Prostate gland (tissue), 2 donors: ENCODE results near the gene ZBTB44. TPM values are rescaled to one million over a fixed set of nuclear protein-coding genes. Genes with fewer than 3 reads are reported as not detected.
"Not testable (repeated sequence)": the region's sequence is repeated elsewhere in the genome, so short reads cannot be mapped to it uniquely, and the experiment has no call there.

Experiments
- DNase-seq: peaks from one replicate; pipeline ENCODE4 v3.0.0-alpha.2; 2019; ENCODE audit warnings: low spot score
- H3K27ac ChIP-seq, 2 donors: fragments of 200-600 bp; sonication (generic); 2 replicates each; pipeline ENCODE4 v1.5.1; 2017 to 2019
- H3K27me3 ChIP-seq: fragments of 200-600 bp; sonication (generic); replicated peaks from 2 replicates; pipeline ENCODE4 v1.5.1; 2019; ENCODE audit not compliant: insufficient read depth
- H3K36me3 ChIP-seq, 2 donors: fragments of 200-600 bp; sonication (generic); 1 replicate in 1 of 2; 2 replicates in 1 of 2; pipeline versions ENCODE4 v1.5.1 to v1.8.1; 2017 to 2019
- H3K4me1 ChIP-seq: fragments of 200-600 bp; sonication (generic); replicated peaks from 2 replicates; pipeline ENCODE4 v1.5.1; 2019
- H3K4me3 ChIP-seq, 2 donors: fragments of 200-600 bp; sonication (generic); 2 replicates each; pipeline ENCODE4 v1.5.1; 2017 to 2019
- H3K9me3 ChIP-seq: fragments of 200-600 bp; sonication (generic); 2 replicates; pipeline ENCODE4 v1.5.1; 2017
- CTCF ChIP-seq, 4 experiments: fragments of 200-600 bp in 2 of 4; fragments of 450-650 bp in 2 of 4; sonication (generic) in 2 of 4; IDR thresholded peaks; 1 replicate in 3 of 4; 2 replicates in 1 of 4; pipeline ENCODE4 v1.5.1; 2016 to 2019; ENCODE audit warnings: antibody characterized with exemption in 4 of 4, mild to moderate bottlenecking in 2 of 4, moderate library complexity in 2 of 4
- POLR2A ChIP-seq: fragments of 450-650 bp; IDR thresholded peaks from one replicate; pipeline ENCODE4 v1.6.1; 2016; ENCODE audit warnings: antibody characterized with exemption, mild to moderate bottlenecking
- POLR2AphosphoS5 ChIP-seq: sonication (generic); formaldehyde crosslinking; IDR thresholded peaks from one replicate; pipeline ENCODE4 v1.6.1; 2017; ENCODE audit warnings: antibody characterized with exemption
- WGBS: methylation state at CpG from one replicate; pipeline ENCODE4 v1.1.5; 2018; 5-methylcytosine and 5-hydroxymethylcytosine counted together
- intact Hi-C: fragments of 100-400 bp; cut with DNase I; formaldehyde crosslinking; loops from one replicate; pipeline ENCODE4 v1.14.2; 2022
- total RNA-seq, 2 donors: library from RNA; depleted of rRNA; stranded (reverse); fragments of >200 nt; gene quantifications; one replicate each; pipeline ENCODE4 v1.1.0, GENCODE V29; 2016

Gene ZBTB44
- total RNA-seq, 2 donors from 2014 or later: 35.9 to 80.3 TPM

GRCh38 chr11:130344841-130345240 lies 30.1 kb upstream of the ZBTB44 start:
- no peak overlapping the region for H3K27ac ChIP-seq
- TF ChIP-seq POLR2A (no peak), CTCF (IDR thresholded peaks at IDR 0.05) (no peak), POLR2AphosphoS5 (no peak)
- no peaks in the 10 kb centered on the region for H3K4me1 ChIP-seq
- no peaks in the 10 kb centered on the region for H3K27me3 ChIP-seq
- no peak overlapping the region for H3K4me3 ChIP-seq
- no peaks in the 10 kb centered on the region for H3K9me3 ChIP-seq
- WGBS: 86% methylated on average over 1 of the region's 1 CpG
- intact Hi-C loops: no loop called here
- no peaks in the 10 kb centered on the region for H3K36me3 ChIP-seq
- no peak for DNase-seq

GRCh38 chr11:130340671-130341319 lies 26.1 kb upstream of the ZBTB44 start:
- no peaks in the 10 kb centered on the region for H3K4me1 ChIP-seq
- H3K27me3 ChIP-seq: no peaks in the 10 kb centered on the region
- WGBS: 82% methylated on average over 3 of the region's 3 CpGs
- H3K9me3 ChIP-seq: no peaks in the 10 kb centered on the region
- H3K36me3 ChIP-seq: no peaks in the 10 kb centered on the region
- H3K27ac ChIP-seq: no peak overlapping the region
- no peak for DNase-seq
- intact Hi-C loops: no loop called here
- TF ChIP-seq CTCF (IDR thresholded peaks at IDR 0.05) (no peak), POLR2A (no peak)
- H3K4me3 ChIP-seq: no peak overlapping the region

- H3K4me1 ChIP-seq: no peaks in the 10 kb centered on the region
- no peaks in the 10 kb centered on the region for H3K27me3 ChIP-seq
- no peak overlapping the region for H3K27ac ChIP-seq
- H3K4me3 ChIP-seq: no peak overlapping the region
- intact Hi-C loops: no loop called here
- H3K9me3 ChIP-seq: no peaks in the 10 kb centered on the region
- no peaks in the 10 kb centered on the region for H3K36me3 ChIP-seq
- no peak for DNase-seq
- TF ChIP-seq POLR2AphosphoS5 (no peak), CTCF (IDR thresholded peaks at IDR 0.05) (no peak), POLR2A (no peak)
- WGBS: 89% methylated on average over 3 of the region's 3 CpGs
Observed at GRCh38 chr11:130338667-130339066, 23.9 kb upstream of the ZBTB44 start.

- 91% methylated on average over 18 of the region's 36 CpGs for WGBS
- TF ChIP-seq POLR2AphosphoS5 (no peak), CTCF (IDR thresholded peaks at IDR 0.05) (no peak), POLR2A (no peak)
Observed at GRCh38 chr11:130337281-130338089, 22.8 kb upstream of the ZBTB44 start.

GRCh38 chr11:130331397-130331796 lies 16.7 kb upstream of the ZBTB44 start:
- intact Hi-C loops, H3K4me1 ChIP-seq, H3K9me3 ChIP-seq, H3K27me3 ChIP-seq, DNase-seq, H3K27ac ChIP-seq, H3K4me3 ChIP-seq, H3K36me3 ChIP-seq: not testable (repeated sequence)
- WGBS: 96% methylated on average over 19 of the region's 19 CpGs

More at GRCh38 chr11:130337281-130338089, 22.8 kb upstream of the ZBTB44 start:
- H3K27me3 ChIP-seq: no peaks in the 10 kb centered on the region
- no peak for DNase-seq
- H3K27ac ChIP-seq: no peak overlapping the region
- H3K36me3 ChIP-seq: no peaks in the 10 kb centered on the region
- no peak overlapping the region for H3K4me3 ChIP-seq
- intact Hi-C loops: no loop called here
- H3K4me1 ChIP-seq: no peaks in the 10 kb centered on the region
- H3K9me3 ChIP-seq: no peaks in the 10 kb centered on the region
